Measurements from ENCODE around the gene PFKP.
"Not testable (repeated sequence)": the region's sequence is repeated elsewhere in the genome, so short reads cannot be mapped to it uniquely, and the experiment has no call there.

Gene PFKP

DNA sequence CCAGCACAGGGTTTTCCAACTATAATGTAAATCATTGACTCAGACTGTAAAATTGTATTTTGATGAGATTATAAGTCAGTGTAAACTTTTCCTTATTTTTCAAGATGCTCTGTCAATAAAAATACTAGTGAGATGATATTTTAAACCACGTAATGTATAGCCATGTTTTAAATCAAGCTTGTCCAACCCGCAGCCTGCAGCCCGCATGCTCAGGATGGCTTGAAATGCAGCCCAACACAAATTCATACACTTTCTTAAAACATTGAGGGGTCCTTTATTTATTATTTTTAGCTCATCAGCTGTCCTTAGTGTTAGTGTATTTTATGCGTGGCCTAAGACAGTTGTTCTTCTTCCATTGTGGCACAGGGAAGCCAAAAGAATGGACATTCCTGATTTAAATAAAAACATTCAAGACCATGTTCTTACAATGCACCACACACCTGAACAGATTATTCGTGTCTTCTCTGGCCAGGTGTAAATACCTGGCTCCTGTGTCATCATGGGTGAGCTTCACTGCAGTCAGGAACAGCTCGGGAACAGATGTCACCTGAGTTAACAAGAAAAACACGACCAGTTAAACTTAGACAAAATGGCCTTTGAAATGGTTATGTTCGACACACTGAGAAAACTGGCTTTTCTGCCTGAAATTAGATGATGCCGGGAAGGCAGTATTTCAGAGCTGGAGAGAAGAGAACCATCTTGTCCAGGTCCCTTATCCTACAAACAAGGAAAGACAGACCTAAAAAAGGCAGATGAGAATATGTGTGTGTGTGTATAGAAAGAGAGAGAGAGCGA, 99.3 kb downstream of the PFKP start:
- DNase-seq = no peak

DNA sequence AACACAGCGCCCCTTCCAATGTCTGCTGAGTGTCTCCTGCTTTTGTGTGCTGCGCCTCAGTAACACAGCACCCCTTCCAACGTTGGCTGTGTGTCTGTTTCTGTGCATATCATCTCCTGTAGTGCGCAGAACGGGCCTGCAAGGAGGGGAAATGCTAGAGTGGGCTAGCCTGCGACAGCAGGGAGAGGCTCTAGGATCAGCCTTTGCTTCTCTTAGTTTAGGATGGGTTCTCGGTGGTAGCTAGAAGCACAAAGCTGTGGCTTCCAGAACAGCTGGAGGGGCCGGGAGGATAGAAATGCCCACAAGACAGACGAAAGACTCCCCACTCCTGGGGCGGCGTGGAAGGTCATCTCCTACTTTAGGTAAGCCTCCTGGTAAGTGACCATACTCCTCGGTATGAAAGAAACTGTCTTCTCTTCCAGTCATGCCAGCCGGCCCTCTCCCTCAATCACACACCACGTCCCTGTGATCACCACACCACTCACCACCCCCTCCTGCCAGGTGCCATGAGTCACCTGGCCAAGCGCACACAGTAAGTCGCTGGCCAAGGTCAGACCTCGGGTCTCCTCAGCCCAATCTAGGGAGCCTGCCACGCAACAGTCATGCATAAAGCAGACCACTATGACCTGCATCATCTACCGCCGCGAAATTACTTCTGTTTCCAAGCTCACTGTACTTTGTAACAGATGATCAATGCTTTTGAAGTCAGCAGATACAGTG, 100.4 kb downstream of the PFKP start:
- DNase-seq = no peak

DNA sequence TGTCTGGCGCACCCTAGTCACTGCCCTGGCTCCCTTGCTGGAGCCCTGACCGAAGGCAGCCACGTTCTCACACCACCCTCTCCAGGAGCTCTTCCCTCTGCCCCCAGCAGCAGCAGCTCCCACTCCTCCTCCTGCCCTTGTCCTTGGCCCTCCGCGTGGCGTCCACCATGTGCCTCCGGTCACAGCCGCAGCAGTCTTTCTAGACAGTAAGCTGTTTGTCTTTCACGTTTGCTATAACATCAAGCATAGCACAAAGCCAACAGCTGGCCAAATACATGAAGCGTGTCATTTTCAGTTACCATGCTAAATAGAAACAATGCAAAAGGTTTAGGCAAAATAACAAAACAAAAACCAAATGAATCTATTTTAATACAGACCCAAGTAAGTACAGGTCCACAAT, 101.9 kb downstream of the PFKP start:
- DNase-seq = no peak

DNA sequence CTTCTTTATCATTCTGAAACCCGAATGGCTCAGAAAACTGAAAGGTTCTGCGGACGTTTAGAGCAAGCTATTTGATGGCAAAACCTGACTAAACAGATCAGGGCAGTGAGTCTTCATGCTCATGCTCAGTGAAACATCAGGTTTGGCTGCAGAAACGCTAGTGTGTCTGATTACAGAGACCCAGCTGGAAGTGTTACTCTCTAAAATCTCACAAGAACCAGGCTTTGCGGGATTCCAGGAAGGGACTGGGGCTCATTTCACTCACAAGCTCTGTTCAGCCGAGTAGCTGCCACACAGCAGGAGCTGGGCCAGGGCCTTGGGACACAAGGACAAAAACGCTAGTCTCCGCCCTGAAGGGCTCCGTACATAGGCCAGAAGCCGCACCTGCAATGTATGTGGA, 102.3 kb downstream of the PFKP start:
- DNase-seq = no peak

DNA sequence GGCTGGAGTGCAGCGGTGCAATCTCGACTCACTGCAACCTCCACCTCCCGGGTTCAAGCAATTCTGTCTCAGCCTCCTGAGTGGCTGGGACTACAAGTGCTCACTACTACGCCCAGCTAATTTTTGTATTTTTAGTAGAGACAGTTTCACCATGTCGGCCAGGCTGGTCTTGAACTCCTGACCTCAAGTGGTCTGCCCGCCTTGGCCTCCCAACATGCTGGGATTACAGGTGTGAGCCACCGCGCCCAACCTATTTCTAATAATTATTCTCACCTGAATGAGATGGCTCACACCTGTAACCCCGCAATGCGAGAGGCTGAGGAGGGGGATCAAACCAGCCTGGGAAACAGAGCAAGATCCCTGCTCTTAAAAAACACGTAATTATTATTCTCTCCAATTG, 104.1 kb downstream of the PFKP start:
- DNase-seq = not testable (repeated sequence)

DNA sequence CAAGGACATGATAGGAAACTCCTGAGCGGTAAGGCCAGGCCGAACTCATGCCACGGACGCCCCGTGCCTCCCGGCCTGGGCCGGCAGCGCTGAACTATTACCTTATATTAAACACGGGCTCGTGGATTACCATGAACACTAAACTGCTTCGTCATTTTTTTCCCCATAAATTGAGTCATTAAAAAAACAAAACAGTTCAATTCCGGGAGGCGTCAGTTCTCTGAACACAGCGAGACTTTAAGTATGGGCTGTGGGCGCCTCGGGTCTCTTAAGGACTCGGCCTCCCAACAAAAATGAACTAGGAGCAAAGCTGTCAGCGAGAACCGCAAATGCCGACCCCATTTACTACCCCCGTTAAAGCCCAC, 104.7 kb downstream of the PFKP start:
- DNase-seq = peak; percentile 54

DNA sequence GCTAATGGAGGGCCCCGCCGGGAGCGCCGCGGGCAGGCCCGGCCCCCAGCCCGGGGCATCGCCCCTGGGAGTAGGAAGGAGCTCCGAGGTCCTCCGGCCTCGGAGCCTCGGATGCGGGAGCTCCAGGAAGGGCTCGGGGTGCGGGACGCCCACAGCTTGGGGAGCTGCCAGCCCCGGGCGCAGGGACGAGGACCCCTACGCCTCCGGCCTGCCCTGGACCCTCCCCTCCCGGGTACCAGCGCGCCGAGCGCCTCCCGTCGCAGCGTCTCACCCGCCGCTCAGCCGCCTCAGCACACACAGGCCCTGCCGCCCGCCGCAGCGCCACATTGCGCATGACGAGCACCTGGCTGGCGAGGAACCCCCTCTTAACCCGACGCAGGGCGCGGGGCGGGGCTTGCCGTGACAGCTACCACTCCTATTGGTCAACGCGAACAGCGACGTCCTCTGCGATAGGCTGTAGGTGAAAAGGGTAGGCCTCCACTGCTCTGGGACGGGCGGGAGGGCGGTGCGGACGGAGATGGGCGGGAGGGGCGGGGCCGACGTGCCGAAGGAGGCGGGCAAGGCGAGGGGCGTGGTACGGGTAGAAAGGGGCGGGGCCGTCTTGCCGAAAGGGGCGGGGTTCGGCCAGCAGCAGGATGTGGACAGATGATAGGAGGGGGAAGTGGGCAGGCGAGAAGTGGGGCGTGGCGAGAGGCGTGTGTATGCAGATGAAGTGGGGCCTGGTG, 105.3 kb downstream of the PFKP start, which contains the start of gene PITRM1:
Gene PITRM1, minus strand, starts transcription at position 337 of the 725 bp plus-strand sequence. Its CDS starts 10 bp downstream, at position 327.
- peak; percentile 100 for DNase-seq

DNA sequence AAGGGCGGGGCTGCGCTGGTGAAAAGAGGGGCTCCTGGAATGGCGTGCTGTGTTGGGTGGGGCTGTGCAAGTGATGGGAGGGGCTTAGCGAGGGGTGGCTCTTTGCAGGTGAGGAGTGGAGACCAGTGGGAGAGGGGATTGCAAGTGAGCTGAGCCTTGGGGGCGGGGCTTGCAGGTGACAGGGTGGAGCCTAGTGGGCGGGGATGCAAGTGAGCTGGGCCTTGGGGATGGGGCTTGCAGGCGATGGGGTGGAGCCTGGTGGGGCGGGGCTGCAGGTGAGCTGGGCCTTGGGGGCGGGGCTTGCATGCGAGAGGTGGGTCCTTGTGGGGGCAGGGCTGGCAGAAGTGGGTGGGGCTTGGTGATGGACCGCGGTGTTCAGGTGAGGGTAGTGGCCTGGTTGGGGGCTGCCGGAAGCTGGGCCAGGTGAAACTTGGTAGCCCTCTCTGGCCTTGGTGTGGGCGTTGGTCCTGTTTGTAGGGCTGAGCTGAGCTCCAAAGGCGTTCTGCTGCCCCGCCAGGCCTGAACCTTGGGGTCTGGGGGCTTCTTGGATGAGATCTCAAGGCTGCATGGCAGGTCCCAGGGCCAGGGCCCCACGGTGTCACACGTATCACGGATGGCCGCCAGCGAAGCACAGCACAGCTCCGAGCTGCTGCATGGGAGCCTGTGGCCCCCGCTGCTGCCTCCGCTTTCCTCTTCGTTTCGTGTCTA, 106.0 kb downstream of the PFKP start:
- no peak for DNase-seq

DNA sequence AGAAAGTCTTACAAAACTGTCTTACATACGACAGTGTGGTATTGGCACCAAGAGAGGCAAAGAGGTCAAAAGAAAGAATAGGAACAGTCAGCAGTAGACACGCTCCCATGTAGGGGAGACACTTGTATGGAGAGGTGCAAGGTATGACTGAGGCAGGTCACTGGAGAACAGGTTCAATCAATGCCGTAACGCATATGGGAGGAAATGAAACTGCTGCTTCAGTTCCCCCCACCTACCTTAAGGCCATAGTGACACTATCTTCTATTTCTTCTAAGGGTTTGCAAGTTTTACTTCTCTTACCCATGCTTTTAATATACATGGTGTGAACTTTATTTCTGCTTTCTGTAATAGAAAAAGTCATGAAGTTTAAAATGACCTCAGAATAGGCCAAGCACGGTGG, 110.7 kb downstream of the PFKP start:
- DNase-seq = no peak

DNA sequence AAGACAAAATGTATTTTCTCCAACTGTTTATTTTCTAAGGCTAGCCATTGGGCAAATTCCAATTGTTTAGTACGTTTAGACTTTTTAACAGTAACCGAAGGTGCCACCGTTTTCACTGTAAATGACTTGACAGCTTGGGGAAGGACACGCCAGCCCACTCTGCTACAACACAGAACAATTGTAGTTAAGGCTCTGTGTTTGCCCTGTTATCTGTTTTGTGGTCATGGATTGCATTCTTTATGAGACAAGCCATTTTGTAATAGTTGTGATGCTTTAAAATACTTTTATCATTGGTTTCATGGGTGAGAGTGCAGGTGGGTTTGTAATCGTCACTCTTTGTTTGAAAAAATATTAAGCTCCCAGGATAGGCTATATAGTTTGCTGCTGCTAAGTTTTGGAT, 111.8 kb downstream of the PFKP start:
- DNase-seq = no peak

DNA sequence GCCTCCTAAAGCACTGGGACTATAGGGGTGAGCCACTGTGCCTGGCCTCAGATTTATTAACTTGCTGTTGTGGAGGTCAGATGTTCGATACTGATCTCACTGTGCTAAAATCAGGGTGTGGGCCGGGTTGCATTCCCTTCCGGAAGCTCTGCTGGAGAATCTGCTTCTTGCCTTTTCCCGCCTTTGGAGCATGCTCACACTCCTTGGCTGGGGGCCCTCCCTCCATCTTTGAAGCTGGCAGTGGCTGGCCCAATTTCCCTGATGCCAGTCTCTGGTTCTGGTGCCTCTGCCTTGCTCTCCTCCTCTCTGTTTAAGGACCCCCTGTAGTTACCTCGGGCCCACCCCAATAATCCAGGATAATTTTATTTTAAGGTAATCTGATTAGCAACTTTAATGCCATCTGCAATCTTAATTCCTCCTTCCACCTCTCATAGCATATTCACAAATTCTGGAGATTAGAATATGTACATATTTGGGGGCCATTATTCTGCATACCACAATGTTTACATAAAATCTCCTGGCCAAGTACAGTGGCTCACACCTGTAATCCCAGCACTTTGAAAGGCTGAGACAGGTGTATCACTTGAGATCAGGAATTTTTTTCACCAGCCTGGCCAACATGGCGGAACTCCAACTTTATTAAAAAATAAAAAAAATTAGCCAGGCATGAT, 113.1 kb downstream of the PFKP start:
- DNase-seq = no peak

DNA sequence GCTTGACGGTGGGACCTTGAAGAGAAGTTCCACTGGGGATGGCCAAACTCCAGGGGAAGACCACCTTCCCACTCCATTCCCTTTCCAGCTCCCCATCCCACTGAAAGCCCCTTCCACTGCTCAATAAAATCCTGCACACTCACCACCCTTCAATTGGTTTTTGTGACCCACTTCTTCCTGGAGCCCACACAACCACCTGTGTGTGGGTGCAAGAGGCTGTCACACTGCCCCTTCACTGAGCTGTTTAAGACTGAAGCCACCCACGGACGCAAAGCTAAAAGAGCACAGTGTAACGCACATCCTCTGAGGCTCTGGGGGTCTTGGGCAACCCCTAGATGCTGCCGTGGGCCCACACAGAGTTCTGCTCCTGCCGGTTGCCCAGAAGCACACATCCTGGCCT, 118.0 kb downstream of the PFKP start:
- no peak for DNase-seq

DNA sequence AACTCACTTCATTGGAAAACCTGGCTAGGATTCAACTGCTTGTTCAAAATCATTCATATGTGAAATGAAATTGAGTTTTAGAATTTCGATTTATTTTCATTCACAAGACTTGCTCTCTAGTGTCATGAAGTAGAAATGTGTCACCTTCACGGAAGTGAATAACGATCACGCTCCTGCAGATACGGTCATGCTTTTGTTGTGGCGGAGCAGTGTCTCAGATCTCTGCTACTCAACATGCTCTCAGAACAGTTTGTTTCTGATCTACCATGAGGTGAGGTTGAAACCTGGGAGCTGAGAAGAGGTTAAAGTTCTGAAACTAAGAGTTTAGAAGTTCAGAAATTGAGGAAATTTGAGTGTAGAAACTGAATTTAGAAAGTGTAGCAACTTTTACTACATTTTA, 119.0 kb downstream of the PFKP start:
- DNase-seq = peak; percentile 31
